Subcutaneous adipose tissue (tissue), 4 donors: ENCODE measurements around the gene PCBP3. TPM values are rescaled to one million over a fixed set of nuclear protein-coding genes. Genes with fewer than 3 reads are reported as not detected.

Experiments used
- CTCF ChIP-seq: fragments of 450-650 bp; IDR thresholded peaks from one replicate; pipeline ENCODE4 v1.5.1; 2016; ENCODE audit warnings: low read depth, mild to moderate bottlenecking, control low read depth, antibody characterized with exemption, moderate library complexity
- total RNA-seq, 4 donors: library from RNA; depleted of rRNA; stranded (reverse); fragments of >200 nt; gene quantifications; one replicate each; pipeline ENCODE4 v1.1.0, GENCODE V29; 2016

The PCBP3 gene
- total RNA-seq, 4 donors from 2014 or later, result 3.4 to 11.0 (median 5.7) TPM

- no peak for TF ChIP-seq CTCF
Observed at GRCh38 chr21:45838634-45839033, 195.1 kb downstream of the PCBP3 start.

GRCh38 chr21:45839274-45839673, 195.7 kb downstream of the PCBP3 start:
- TF ChIP-seq CTCF, result no peak

- no peak for TF ChIP-seq CTCF
Observed at GRCh38 chr21:45841033-45841432, 197.5 kb downstream of the PCBP3 start.

GRCh38 chr21:45843426-45843825, 199.9 kb downstream of the PCBP3 start:
- no peak for TF ChIP-seq CTCF

GRCh38 chr21:45844181-45844580, 200.7 kb downstream of the PCBP3 start:
- TF ChIP-seq CTCF, result no peak

- no peak for TF ChIP-seq CTCF
Observed at GRCh38 chr21:45845063-45845769, 201.7 kb downstream of the PCBP3 start.

- no peak for TF ChIP-seq CTCF
Observed at GRCh38 chr21:45845770-45846090, 202.2 kb downstream of the PCBP3 start.
